Suprapubic skin (tissue), 4 donors: ENCODE data around the gene RPL35A.

Source experiments
- CTCF ChIP-seq, 2 donors: fragments of 200-600 bp in 1 of 2; fragments of 450-650 bp in 1 of 2; sonication (generic) in 1 of 2; IDR thresholded peaks; one replicate each; pipeline ENCODE4 v1.5.1; 2016 to 2019; ENCODE audit warnings: antibody characterized with exemption in 2 of 2, mild to moderate bottlenecking in 1 of 2, moderate library complexity in 1 of 2
- EP300 ChIP-seq: sonication (generic); formaldehyde crosslinking; IDR thresholded peaks from one replicate; pipeline ENCODE4 v1.6.1; 2017; ENCODE audit warnings: antibody characterized with exemption
- POLR2A ChIP-seq, 2 donors: fragments of 450-650 bp; IDR thresholded peaks; one replicate each; pipeline ENCODE4 v1.6.1; 2017; ENCODE audit warnings: antibody characterized with exemption in 2 of 2, mild to moderate bottlenecking in 2 of 2, moderate library complexity in 2 of 2
- POLR2AphosphoS5 ChIP-seq, 3 donors: sonication (generic); formaldehyde crosslinking; IDR thresholded peaks; one replicate each; pipeline ENCODE4 v1.6.1; 2017; ENCODE audit warnings: antibody characterized with exemption in 3 of 3

- TF ChIP-seq CTCF (IDR thresholded peaks at IDR 0.05) (no peak), POLR2AphosphoS5 (IDR thresholded peaks at IDR 0.05) (no peak), EP300 (no peak), POLR2A (IDR thresholded peaks at IDR 0.05) (no peak)
Observed at GRCh38 chr3:197997936-197998335, 47.9 kb downstream of the RPL35A start.
